GM20000 (cell line): Measurements from ENCODE around the gene JAZF1.
"Not testable (repeated sequence)": the region's sequence is repeated elsewhere in the genome, so short reads cannot be mapped to it uniquely, and the experiment has no call there.

Experiments
- DNase-seq: peaks from one replicate; pipeline ENCODE4 v3.0.0; 2012; ENCODE audit warnings: low spot score
- TF ChIP-seq, protein P1 (sequence below): IDR thresholded peaks from 2 replicates; pipeline ENCODE4 v1.5.1; 2012; ENCODE audit warnings: mild to moderate bottlenecking, control low read depth; ENCODE audit errors: extremely low read depth, missing control alignments

The JAZF1 gene

DNA sequence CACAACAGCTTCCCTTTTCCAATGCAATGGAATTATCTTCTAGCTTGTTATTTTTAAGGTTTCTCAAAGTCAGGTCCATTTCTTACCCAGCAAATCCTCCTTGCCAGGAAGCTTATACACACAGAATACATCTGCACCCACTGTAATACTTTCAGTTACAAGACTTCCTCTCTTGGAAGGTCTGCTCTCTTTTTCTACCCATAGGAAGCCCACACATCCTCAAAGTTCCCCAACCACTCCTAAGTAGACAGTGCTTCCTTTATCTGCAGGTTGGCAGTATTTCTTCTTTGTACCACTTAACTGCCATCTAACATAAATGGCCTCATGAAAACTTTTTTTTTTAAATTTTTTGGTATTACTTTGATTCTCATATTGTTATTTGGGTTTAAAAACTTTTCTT, 285.0 kb downstream of the JAZF1 start:
- DNase-seq, result no peak
- TF ChIP-seq, protein P1, sequence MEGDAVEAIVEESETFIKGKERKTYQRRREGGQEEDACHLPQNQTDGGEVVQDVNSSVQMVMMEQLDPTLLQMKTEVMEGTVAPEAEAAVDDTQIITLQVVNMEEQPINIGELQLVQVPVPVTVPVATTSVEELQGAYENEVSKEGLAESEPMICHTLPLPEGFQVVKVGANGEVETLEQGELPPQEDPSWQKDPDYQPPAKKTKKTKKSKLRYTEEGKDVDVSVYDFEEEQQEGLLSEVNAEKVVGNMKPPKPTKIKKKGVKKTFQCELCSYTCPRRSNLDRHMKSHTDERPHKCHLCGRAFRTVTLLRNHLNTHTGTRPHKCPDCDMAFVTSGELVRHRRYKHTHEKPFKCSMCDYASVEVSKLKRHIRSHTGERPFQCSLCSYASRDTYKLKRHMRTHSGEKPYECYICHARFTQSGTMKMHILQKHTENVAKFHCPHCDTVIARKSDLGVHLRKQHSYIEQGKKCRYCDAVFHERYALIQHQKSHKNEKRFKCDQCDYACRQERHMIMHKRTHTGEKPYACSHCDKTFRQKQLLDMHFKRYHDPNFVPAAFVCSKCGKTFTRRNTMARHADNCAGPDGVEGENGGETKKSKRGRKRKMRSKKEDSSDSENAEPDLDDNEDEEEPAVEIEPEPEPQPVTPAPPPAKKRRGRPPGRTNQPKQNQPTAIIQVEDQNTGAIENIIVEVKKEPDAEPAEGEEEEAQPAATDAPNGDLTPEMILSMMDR, result no peak

GRCh38 chr7:27890205-27890849, 290.3 kb downstream of the JAZF1 start:
- DNase-seq, result peak; percentile 76
- TF ChIP-seq, protein P1, result no peak

GRCh38 chr7:27889800-27890199, 290.8 kb downstream of the JAZF1 start:
- TF ChIP-seq, protein P1, result no peak
- DNase-seq, result no peak

DNA sequence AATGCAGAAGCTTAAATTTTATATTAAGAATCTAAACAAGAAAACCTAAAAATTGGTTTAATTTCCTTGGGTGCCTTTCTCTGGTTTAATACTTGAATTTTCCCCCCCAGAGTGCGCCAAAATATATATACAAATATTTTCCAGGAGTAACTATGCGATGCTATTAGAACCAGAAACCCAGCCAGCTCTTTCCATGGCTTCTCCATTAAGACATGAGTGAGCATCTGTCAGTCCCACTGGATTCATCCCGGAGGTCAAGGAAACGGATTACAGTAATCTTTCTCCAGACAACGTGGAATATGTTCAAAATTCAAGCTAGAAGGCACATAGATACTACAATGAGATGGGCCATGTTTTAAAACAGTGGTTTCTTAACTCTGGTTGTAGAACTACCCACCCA, 291.9 kb downstream of the JAZF1 start:
- TF ChIP-seq, protein P1, result no peak
- no peak for DNase-seq

DNA sequence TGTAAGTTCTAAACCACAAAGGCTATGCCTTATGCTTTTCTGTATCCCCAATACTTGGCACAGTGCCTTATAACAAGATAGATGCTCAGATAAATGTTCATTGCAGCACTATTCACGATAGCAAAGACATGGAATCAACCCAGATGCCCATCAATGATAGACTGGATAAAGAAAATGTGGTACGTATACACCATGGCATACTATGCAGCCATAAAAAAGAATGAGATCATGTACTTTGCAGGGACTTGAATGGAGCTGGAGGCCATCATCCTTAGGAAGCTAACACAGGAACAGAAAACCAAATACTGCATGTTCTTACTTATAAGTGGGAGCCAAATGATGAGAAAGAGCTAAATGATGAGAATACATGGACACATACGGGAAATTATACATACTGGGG, 293.9 kb downstream of the JAZF1 start:
- not testable (repeated sequence) for DNase-seq

GRCh38 chr7:27885652-27886051, 294.9 kb downstream of the JAZF1 start:
- DNase-seq, result no peak
- TF ChIP-seq, protein P1, result no peak

GRCh38 chr7:27883696-27884095, 296.9 kb downstream of the JAZF1 start:
- DNase-seq, result no peak
- TF ChIP-seq, protein P1, result no peak

- no peak for DNase-seq
- TF ChIP-seq, protein P1, result no peak
Observed at GRCh38 chr7:27876756-27877155, 303.8 kb downstream of the JAZF1 start.
